A549 (cell line): ENCODE data around the gene KRTAP19-5. TPM values are rescaled to one million over a fixed set of nuclear protein-coding genes. Genes with fewer than 3 reads are reported as not detected.

Experiments
- ATAC-seq, 2 experiments: fragments of 200-7000 bp in 1 of 2; fragments of >200 bp in 1 of 2; cut with Nextera tagmentation in 1 of 2; cut with Tn5 transposase in 1 of 2; 3 replicates each; pipeline versions ENCODE4 v1.8.0 to v1.9.1; 2018 to 2020; ENCODE audit warnings: mild to moderate bottlenecking in 1 of 2, moderate library complexity in 1 of 2
- CTCF ChIA-PET: fragments of 300-600 bp; sonication (Branson Sonifier 250); formaldehyde crosslinking; extraction: SDS; loops from one replicate; lab custom pipeline; 2021; ENCODE audit warnings: antibody characterized with exemption, inconsistent platforms; lab: Yijun Ruan, JAX
- POLR2A ChIA-PET: fragments of 350-600 bp; formaldehyde crosslinking; extraction: SDS; loops from one replicate; lab custom pipeline; 2021; ENCODE audit warnings: antibody characterized with exemption, inconsistent platforms; lab: Yijun Ruan, JAX
- DNase-seq, 2 experiments: peaks; one replicate each; pipeline versions ENCODE4 v3.0.0 to v3.0.0-alpha.2; 2011 to 2016; ENCODE audit warnings: low read depth in 1 of 2, low spot score in 1 of 2
- FAIRE-seq: peaks from 2 replicates; lab custom pipeline; 2011; peaks lifted over from hg19 to GRCh38; lab: Jason Lieb, UNC
- H3K27ac ChIP-seq, 2 experiments: fragments of >200 bp; sonication (Bioruptor Twin); formaldehyde crosslinking; 3 replicates each; pipeline ENCODE4 v1.5.1; 2016 to 2017
- H3K4me1 ChIP-seq: fragments of >200 bp; sonication (Bioruptor Twin); formaldehyde crosslinking; 3 replicates; pipeline ENCODE4 v1.6.1; 2016
- H3K4me2 ChIP-seq: fragments of >200 bp; sonication (Bioruptor Twin); formaldehyde crosslinking; 3 replicates; pipeline ENCODE4 v1.6.1; 2016
- H3K4me3 ChIP-seq: fragments of >200 bp; sonication (Bioruptor Twin); formaldehyde crosslinking; 3 replicates; pipeline ENCODE4 v1.5.1; 2016
- H3K9me3 ChIP-seq: fragments of >200 bp; sonication (Bioruptor Twin); formaldehyde crosslinking; 3 replicates; pipeline ENCODE4 v1.6.1; 2016
- BCL3 ChIP-seq: fragments of >200 bp; sonication (Bioruptor Twin); formaldehyde crosslinking; IDR thresholded peaks from 3 replicates; pipeline ENCODE4 v1.6.1; 2016
- CEBPB ChIP-seq, 2 experiments: fragments of >200 bp in 1 of 2; sonication (Bioruptor Twin) in 1 of 2; formaldehyde crosslinking in 1 of 2; IDR thresholded peaks; 2 replicates each; pipeline ENCODE4 v1.6.1; 2012 to 2016
- CTCF ChIP-seq: fragments of >200 bp; sonication (Bioruptor Twin); formaldehyde crosslinking; IDR thresholded peaks from 3 replicates; pipeline ENCODE4 v1.5.1; 2016
- E2F6 ChIP-seq: IDR thresholded peaks from 2 replicates; pipeline ENCODE4 v1.6.1; 2012; ENCODE audit warnings: low read depth, borderline replicate concordance
- EHMT2 ChIP-seq: fragments of 200-600 bp; sonication (generic); IDR thresholded peaks from 2 replicates; pipeline ENCODE4 v1.6.1; 2016; ENCODE audit warnings: antibody characterized with exemption, low read depth, mild to moderate bottlenecking, moderate library complexity
- ELK1 ChIP-seq: fragments of 150-350 bp; IDR thresholded peaks from 2 replicates; pipeline ENCODE4 v1.6.1; 2014; ENCODE audit warnings: low read depth, mild to moderate bottlenecking, low read length
- EP300 ChIP-seq, 2 experiments: fragments of >200 bp; sonication (Bioruptor Twin); formaldehyde crosslinking; IDR thresholded peaks; 2 replicates in 1 of 2; 3 replicates in 1 of 2; pipeline ENCODE4 v1.6.1; 2016 to 2017
- FOSL2 ChIP-seq, 2 experiments: fragments of 450-650 bp in 1 of 2; fragments of >200 bp in 1 of 2; sonication (Bioruptor Twin) in 1 of 2; formaldehyde crosslinking; IDR thresholded peaks; 2 replicates each; pipeline versions ENCODE4 v1.5.0 to v1.6.1; 2016 to 2020; ENCODE audit warnings: mild to moderate bottlenecking in 1 of 2, moderate library complexity in 1 of 2
- FOXS1 ChIP-seq: fragments of 250-450 bp; sonication (Bioruptor Pico); IDR thresholded peaks from 2 replicates; pipeline ENCODE4 v1.5.0; 2020; ENCODE audit warnings: mild to moderate bottlenecking, moderate library complexity
- HOXA7 ChIP-seq: fragments of 250-450 bp; sonication (Bioruptor Pico); IDR thresholded peaks from 2 replicates; pipeline ENCODE4 v1.5.0; 2020; ENCODE audit warnings: mild to moderate bottlenecking, moderate library complexity
- JUN ChIP-seq, 2 experiments: fragments of >200 bp; sonication (Bioruptor Twin); formaldehyde crosslinking; IDR thresholded peaks; 2 replicates in 1 of 2; 3 replicates in 1 of 2; pipeline ENCODE4 v1.6.1; 2016 to 2017
- JUNB ChIP-seq: fragments of >200 bp; sonication (Bioruptor Twin); formaldehyde crosslinking; IDR thresholded peaks from 2 replicates; pipeline ENCODE4 v1.6.1; 2016
- MAZ ChIP-seq: fragments of 150-350 bp; IDR thresholded peaks from 2 replicates; pipeline ENCODE4 v1.6.1; 2014; ENCODE audit warnings: antibody characterized with exemption, low read depth, low read length, borderline replicate concordance
- MYC ChIP-seq: IDR thresholded peaks from 2 replicates; pipeline ENCODE4 v1.6.1; 2012; ENCODE audit warnings: mild to moderate bottlenecking, inconsistent platforms, low read length, improper control_type of control experiment, borderline replicate concordance
- NFE2L2 ChIP-seq: fragments of 150-350 bp; conservative IDR thresholded peaks from 2 replicates; pipeline ENCODE4 v1.6.1; 2014; ENCODE audit warnings: low read length
- NPAS2 ChIP-seq: fragments of 250-450 bp; sonication (Bioruptor Pico); IDR thresholded peaks from 2 replicates; pipeline ENCODE4 v1.8.0; 2022; ENCODE audit warnings: mild to moderate bottlenecking, moderate library complexity, borderline replicate concordance
- POLR2A ChIP-seq: IDR thresholded peaks from 2 replicates; pipeline ENCODE4 v1.6.1; 2012; ENCODE audit warnings: mild to moderate bottlenecking, low read length
- REST ChIP-seq: fragments of 200-600 bp; sonication (generic); IDR thresholded peaks from 2 replicates; pipeline ENCODE4 v1.6.1; 2016; ENCODE audit warnings: antibody characterized with exemption, mild to moderate bottlenecking, moderate library complexity
- SMC3 ChIP-seq: fragments of >200 bp; sonication (Bioruptor Twin); formaldehyde crosslinking; IDR thresholded peaks from 3 replicates; pipeline ENCODE4 v1.6.1; 2018; ENCODE audit warnings: inconsistent platforms
- SREBF2 ChIP-seq: fragments of 450-650 bp; IDR thresholded peaks from 2 replicates; pipeline ENCODE4 v1.6.1; 2014; ENCODE audit warnings: mild to moderate bottlenecking, moderate library complexity
- TFCP2L1 ChIP-seq: fragments of 250-450 bp; sonication (Bioruptor Pico); IDR thresholded peaks from 2 replicates; pipeline ENCODE4 v1.5.0; 2021; ENCODE audit warnings: mild to moderate bottlenecking
- USF2 ChIP-seq: fragments of 450-650 bp; IDR thresholded peaks from 2 replicates; pipeline ENCODE4 v1.6.1; 2014; ENCODE audit warnings: antibody characterized with exemption
- ZNF302 ChIP-seq: fragments of 250-450 bp; sonication (Bioruptor Pico); IDR thresholded peaks from 2 replicates; pipeline ENCODE4 v1.9.0; 2021; ENCODE audit warnings: inconsistent platforms, mild to moderate bottlenecking, moderate library complexity
- ZSCAN20 ChIP-seq: fragments of 250-450 bp; sonication (Bioruptor Pico); IDR thresholded peaks from 2 replicates; pipeline ENCODE4 v1.8.0; 2022; ENCODE audit warnings: mild to moderate bottlenecking, moderate library complexity
- WGBS: methylation state at CpG from one replicate; pipeline ENCODE4 v1.1.6; 2017; ENCODE audit errors: missing lambda C conversion rate; 5-methylcytosine and 5-hydroxymethylcytosine counted together
- polyA minus RNA-seq: library from RNA; depleted of rRNA, polyadenylated mRNA; stranded (reverse); fragments of >200 nt; gene quantifications from 2 replicates; pipeline ENCODE4 v1.2.3, GENCODE V29; 2011; rRNA and poly(A)+ RNA removed
- polyA plus RNA-seq, 4 experiments: library from polyadenylated mRNA; depleted of rRNA in 3 of 4; stranded (reverse); fragments of >200 nt; fragmentation: RNase III in 1 of 4; extraction: RNeasy Plus Mini Kit Qiagen cat#74134 plus additional on column Dnase treatment in 1 of 4; gene quantifications; 2 replicates in 3 of 4; 3 replicates in 1 of 4; pipeline ENCODE4 v1.2.3, GENCODE V29; 2011 to 2017

KRTAP19-5 gene
- polyA plus RNA-seq (2011; rRNA removed) (not detected in 2 replicates), polyA plus RNA-seq (2017; fragmentation: RNase III; extraction: RNeasy Plus Mini Kit Qiagen cat#74134 plus additional on column Dnase treatment) (not detected in 3 replicates), polyA minus RNA-seq (not detected in 2 replicates)
- polyA plus RNA-seq (2012; cell fraction: cytosol; rRNA removed), result not detected in 2 replicates
- polyA plus RNA-seq (2012; cell fraction: nucleus; rRNA removed), result not detected in 2 replicates

- ChIA-PET POLR2A (no interaction called here), CTCF (no interaction called here)
- FAIRE-seq, result no peak
These were observed at the start of gene KRTAP19-5 for GRCh38 chr21:30502041-30502440. TSS of gene KRTAP19-5 (minus strand) at chr21:30502141. CDS start at chr21:30502090, 51 bp downstream.

GRCh38 chr21:30541764-30542163 is 39.8 kb upstream of the KRTAP19-5 start, which contains the start of gene KRTAP19-6:
TSS of gene KRTAP19-6 (minus strand) at chr21:30541864. CDS start at chr21:30541833, 31 bp downstream.
- H3K4me2 ChIP-seq, result no peak within 1 kb of the TSS
- no peaks in the 10 kb centered on the region for H3K4me1 ChIP-seq
- no peaks in the 10 kb centered on the region for H3K9me3 ChIP-seq
- FAIRE-seq (no peak), ATAC-seq (no peak), DNase-seq (no peak)
- 3% methylated on average over 1 of the region's 1 CpG for WGBS
- H3K4me3 ChIP-seq, result no peak within 1 kb of the TSS
- no peak within 1 kb of the TSS for H3K27ac ChIP-seq
- POLR2A ChIA-PET, result no interaction called here
- CTCF ChIA-PET, result no interaction called here
- no peak for TF ChIP-seq NPAS2 (CRISPR knock-in tag)
- TF ChIP-seq BCL3, result no peak
- no peak for TF ChIP-seq SREBF2
- no peak for TF ChIP-seq E2F6
- no peak for TF ChIP-seq JUNB
- no peak for TF ChIP-seq EP300 (IDR thresholded peaks at IDR 0.05)
- no peak for TF ChIP-seq REST
- no peak for TF ChIP-seq JUN (IDR thresholded peaks at IDR 0.05)
- TF ChIP-seq HOXA7 (CRISPR knock-in tag), result no peak

More at GRCh38 chr21:30502041-30502440, at the start of gene KRTAP19-5:
- no peak within 1 kb of the TSS for H3K4me2 ChIP-seq
- H3K9me3 ChIP-seq, result no peaks in the 10 kb centered on the region
- no peak within 1 kb of the TSS for H3K4me3 ChIP-seq
- H3K27ac ChIP-seq, result no peak within 1 kb of the TSS
- H3K4me1 ChIP-seq, result no peaks in the 10 kb centered on the region
- no peak for TF ChIP-seq EHMT2
- TF ChIP-seq ZNF302 (CRISPR knock-in tag), result no peak
- no peak for TF ChIP-seq MAZ
- TF ChIP-seq MYC, result no peak
- TF ChIP-seq USF2, result no peak
- TF ChIP-seq SMC3, result no peak
- TF ChIP-seq ELK1, result no peak
- no peak for TF ChIP-seq POLR2A
- TF ChIP-seq FOSL2 (IDR thresholded peaks at IDR 0.05), result no peak
- TF ChIP-seq FOSL2 (CRISPR knock-in tag; IDR thresholded peaks at IDR 0.05), result no peak
- TF ChIP-seq HOXA7 (CRISPR knock-in tag), result no peak
- TF ChIP-seq NFE2L2, result no peak
- no peak for TF ChIP-seq FOXS1 (CRISPR knock-in tag)
- no peak for TF ChIP-seq CEBPB (IDR thresholded peaks at IDR 0.05)
- TF ChIP-seq ZSCAN20 (CRISPR knock-in tag), result no peak
- TF ChIP-seq TFCP2L1, result no peak
- no peak for TF ChIP-seq BCL3
- TF ChIP-seq CTCF, result no peak
- WGBS, result 8% methylated on average over 5 of the region's 6 CpGs
- DNase-seq, result no peak
- no peak for ATAC-seq
